8988T (cell line): ENCODE data around the gene POLR1G.
"Not testable (repeated sequence)": the region's sequence is repeated elsewhere in the genome, so short reads cannot be mapped to it uniquely, and the experiment has no call there.

Experiments
- DNase-seq: peaks from one replicate; pipeline ENCODE4 v3.0.0; 2011

The POLR1G gene

GRCh38 chr19:45400192-45400591 lies 6.3 kb upstream of the POLR1G start:
- no peak for DNase-seq

GRCh38 chr19:45401815-45402214 lies 4.6 kb upstream of the POLR1G start:
- no peak for DNase-seq

GRCh38 chr19:45402298-45403061 lies 4.0 kb upstream of the POLR1G start:
- peak; percentile 92 for DNase-seq

GRCh38 chr19:45403272-45403671 lies 3.2 kb upstream of the POLR1G start:
- no peak for DNase-seq

- DNase-seq: no peak
Observed at GRCh38 chr19:45403781-45404556, 2.5 kb upstream of the POLR1G start.

GRCh38 chr19:45404557-45405434 lies 1.6 kb upstream of the POLR1G start, which contains the start of gene PPP1R13L:
TSS of gene PPP1R13L (minus strand) at chr19:45405069. CDS start at chr19:45398318, 6,751 bp downstream.
- DNase-seq: peak; percentile 79

- DNase-seq: peak; percentile 66
Observed at GRCh38 chr19:45405435-45406225, 814 bp upstream of the POLR1G start.

GRCh38 chr19:45407091-45407375 lies 589 bp downstream of the POLR1G start:
- no peak for DNase-seq

- not testable (repeated sequence) for DNase-seq
Observed at GRCh38 chr19:45407585-45407984, 1.1 kb downstream of the POLR1G start.

GRCh38 chr19:45408121-45408520 lies 1.7 kb downstream of the POLR1G start:
- no peak for DNase-seq

- DNase-seq: no peak
Observed at GRCh38 chr19:45408830-45409556, 2.5 kb downstream of the POLR1G start.

- no peak for DNase-seq
Observed at GRCh38 chr19:45409557-45409920, 3.1 kb downstream of the POLR1G start.

GRCh38 chr19:45410330-45410729 lies 3.9 kb downstream of the POLR1G start:
- DNase-seq: not testable (repeated sequence)

- no peak for DNase-seq
Observed at GRCh38 chr19:45413497-45413896, 7.1 kb downstream of the POLR1G start.

GRCh38 chr19:45414468-45414867 lies 8.0 kb downstream of the POLR1G start:
- DNase-seq: no peak

- no peak for DNase-seq
Observed at GRCh38 chr19:45417151-45417550, 10.7 kb downstream of the POLR1G start.

- DNase-seq: no peak
Observed at GRCh38 chr19:45418802-45419201, 12.4 kb downstream of the POLR1G start.

- DNase-seq: no peak
Observed at GRCh38 chr19:45419396-45419795, 13.0 kb downstream of the POLR1G start.

GRCh38 chr19:45419895-45420294 lies 13.5 kb downstream of the POLR1G start:
- no peak for DNase-seq

GRCh38 chr19:45420356-45420755 lies 13.9 kb downstream of the POLR1G start:
- no peak for DNase-seq

- DNase-seq: no peak
Observed at GRCh38 chr19:45420871-45421270, 14.4 kb downstream of the POLR1G start.

- no peak for DNase-seq
Observed at GRCh38 chr19:45421947-45422498, 15.6 kb downstream of the POLR1G start.
